Activated gamma-delta T cell treated with anti-CD3 and anti-CD28 coated beads, Interleukin-2, amount 50 U/mL, for 16 hours (primary cell): ENCODE results near the gene LAX1.
A peak's percentile ranks its signal among the peaks of the same experiment; 100 is the strongest.
"Not testable (repeated sequence)": the region's sequence is repeated elsewhere in the genome, so short reads cannot be mapped to it uniquely, and the experiment has no call there.

Source experiments
- DNase-seq: peaks from one replicate; pipeline ENCODE4 v3.0.0-alpha.2; 2020; ENCODE audit warnings: low read depth

The LAX1 gene

GRCh38 chr1:203765029-203765837, at the start of gene LAX1:
Gene LAX1 (plus strand): TSS chr1:203765183. CDS start chr1:203765566, 383 bp downstream.
- DNase-seq, result peak; percentile 77

- no peak for DNase-seq
These were observed 47.9 kb upstream of the LAX1 start for GRCh38 chr1:203717120-203717519.

- DNase-seq, result no peak
These were observed 44.7 kb upstream of the LAX1 start for GRCh38 chr1:203720242-203720641.

- no peak for DNase-seq
These were observed 42.1 kb upstream of the LAX1 start for GRCh38 chr1:203722909-203723308.

GRCh38 chr1:203726417-203726867, 38.5 kb upstream of the LAX1 start:
- no peak for DNase-seq

GRCh38 chr1:203733009-203733863, 31.7 kb upstream of the LAX1 start:
- DNase-seq, result no peak

GRCh38 chr1:203742436-203742835, 22.5 kb upstream of the LAX1 start:
- DNase-seq, result no peak

GRCh38 chr1:203743091-203743571, 21.9 kb upstream of the LAX1 start:
- no peak for DNase-seq

- DNase-seq, result no peak
These were observed 20.7 kb upstream of the LAX1 start for GRCh38 chr1:203744075-203744972.

GRCh38 chr1:203746281-203746680, 18.7 kb upstream of the LAX1 start:
- DNase-seq, result no peak

GRCh38 chr1:203751051-203751450, 13.9 kb upstream of the LAX1 start:
- no peak for DNase-seq

- DNase-seq, result not testable (repeated sequence)
These were observed 13.2 kb upstream of the LAX1 start for GRCh38 chr1:203751618-203752361.

- no peak for DNase-seq
These were observed 10.5 kb upstream of the LAX1 start for GRCh38 chr1:203754455-203754864.

GRCh38 chr1:203756036-203756435, 8.9 kb upstream of the LAX1 start:
- no peak for DNase-seq

- not testable (repeated sequence) for DNase-seq
These were observed 6.2 kb upstream of the LAX1 start for GRCh38 chr1:203758749-203759148.

GRCh38 chr1:203760506-203760905, 4.5 kb upstream of the LAX1 start:
- no peak for DNase-seq

GRCh38 chr1:203761958-203762357, 3.0 kb upstream of the LAX1 start:
- DNase-seq, result not testable (repeated sequence)

GRCh38 chr1:203763505-203763904, 1.5 kb upstream of the LAX1 start:
- no peak for DNase-seq

- DNase-seq, result no peak
These were observed 616 bp upstream of the LAX1 start for GRCh38 chr1:203764105-203765028.

- no peak for DNase-seq
These were observed 3.3 kb downstream of the LAX1 start for GRCh38 chr1:203768256-203768655.
